GM20431 (cell line): ENCODE measurements around the gene MISP.
"Not testable (repeated sequence)": the region's sequence is repeated elsewhere in the genome, so short reads cannot be mapped to it uniquely, and the experiment has no call there.

Experiments
- in situ Hi-C: fragments of 300-500 bp; cut with MseI, MboI; formaldehyde crosslinking; loops from one replicate; pipeline ENCODE4 v1.15.0; 2020; ENCODE audit warnings: low sequenced_read_pairs; ENCODE audit not compliant: unreplicated experiment

The MISP gene

DNA sequence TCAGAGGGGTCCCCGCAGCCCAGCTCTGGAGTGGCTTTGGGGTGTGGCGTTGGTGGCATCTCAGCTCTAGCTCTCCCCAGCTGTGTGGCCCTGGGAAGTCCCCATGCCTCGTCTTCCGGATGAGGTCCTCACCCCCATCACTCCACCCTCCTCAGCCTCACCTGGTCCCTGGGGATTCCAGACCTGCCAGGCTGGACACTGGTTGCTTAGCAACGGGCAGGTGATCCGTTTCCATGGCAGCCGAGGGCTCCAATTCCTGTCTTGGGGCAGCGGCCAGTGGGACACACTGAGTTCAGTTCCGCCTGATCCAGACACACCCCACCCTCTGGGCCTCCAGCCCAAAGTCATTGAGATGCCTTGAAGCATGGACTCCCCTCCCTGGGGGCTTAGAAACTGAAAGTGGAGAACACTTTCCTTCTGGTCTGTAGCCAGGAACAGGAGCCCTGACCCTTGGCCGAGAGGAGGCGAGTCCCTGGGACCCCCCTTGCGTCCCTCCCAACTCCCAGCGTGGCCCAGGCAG is 7.7 kb upstream of the MISP start:
- in situ Hi-C loops = no loop called here

GRCh38 chr19:745138-745537 is 5.8 kb upstream of the MISP start:
- in situ Hi-C loops = not testable (repeated sequence)

DNA sequence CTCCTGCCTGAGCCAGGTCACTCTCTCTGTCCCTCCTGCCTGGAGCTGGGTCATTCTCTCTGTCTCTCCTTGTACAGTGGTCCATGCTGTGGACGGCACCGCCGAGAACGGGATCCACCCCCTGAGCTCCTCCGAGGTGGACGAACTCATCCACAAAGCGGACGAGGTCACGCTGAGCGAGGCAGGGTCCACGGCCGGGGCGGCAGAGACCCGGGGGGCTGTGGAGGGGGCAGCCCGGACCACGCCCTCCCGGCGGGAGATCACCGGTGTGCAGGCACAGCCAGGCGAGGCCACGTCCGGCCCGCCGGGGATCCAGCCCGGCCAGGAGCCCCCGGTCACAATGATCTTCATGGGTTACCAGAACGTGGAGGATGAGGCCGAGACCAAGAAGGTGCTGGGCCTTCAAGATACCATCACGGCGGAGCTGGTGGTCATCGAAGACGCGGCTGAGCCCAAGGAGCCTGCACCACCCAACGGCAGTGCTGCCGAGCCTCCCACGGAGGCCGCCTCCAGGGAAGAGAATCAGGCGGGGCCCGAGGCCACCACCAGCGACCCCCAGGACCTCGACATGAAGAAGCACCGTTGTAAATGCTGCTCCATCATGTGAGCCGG is 4.6 kb upstream of the MISP start:
- in situ Hi-C loops = no loop called here

GRCh38 chr19:746956-747355 is 4.0 kb upstream of the MISP start:
- in situ Hi-C loops = no loop called here

GRCh38 chr19:747432-748273 is 3.3 kb upstream of the MISP start:
- in situ Hi-C loops = no loop called here

DNA sequence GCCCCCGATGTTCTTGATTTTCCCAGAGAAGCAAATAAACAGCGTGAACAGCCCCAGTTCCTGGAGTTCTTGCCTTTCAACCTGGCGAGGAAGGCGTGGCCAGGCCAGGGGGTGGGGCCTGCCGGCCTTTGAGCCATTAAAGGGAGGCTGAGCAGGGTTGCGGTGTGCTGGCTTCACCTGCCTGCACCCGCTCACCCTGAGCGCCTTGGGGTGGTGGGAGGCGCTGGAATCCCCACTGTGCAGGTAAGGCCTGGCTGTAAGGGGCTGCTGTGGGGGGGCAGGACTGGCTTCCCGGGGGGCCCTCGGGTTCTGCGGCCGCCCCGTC is 2.7 kb upstream of the MISP start:
- in situ Hi-C loops = no loop called here

- in situ Hi-C loops = no loop called here
These were observed 1.1 kb upstream of the MISP start for GRCh38 chr19:749811-750210.

GRCh38 chr19:751501-752341 is 809 bp downstream of the MISP start:
- in situ Hi-C loops = no loop called here

DNA sequence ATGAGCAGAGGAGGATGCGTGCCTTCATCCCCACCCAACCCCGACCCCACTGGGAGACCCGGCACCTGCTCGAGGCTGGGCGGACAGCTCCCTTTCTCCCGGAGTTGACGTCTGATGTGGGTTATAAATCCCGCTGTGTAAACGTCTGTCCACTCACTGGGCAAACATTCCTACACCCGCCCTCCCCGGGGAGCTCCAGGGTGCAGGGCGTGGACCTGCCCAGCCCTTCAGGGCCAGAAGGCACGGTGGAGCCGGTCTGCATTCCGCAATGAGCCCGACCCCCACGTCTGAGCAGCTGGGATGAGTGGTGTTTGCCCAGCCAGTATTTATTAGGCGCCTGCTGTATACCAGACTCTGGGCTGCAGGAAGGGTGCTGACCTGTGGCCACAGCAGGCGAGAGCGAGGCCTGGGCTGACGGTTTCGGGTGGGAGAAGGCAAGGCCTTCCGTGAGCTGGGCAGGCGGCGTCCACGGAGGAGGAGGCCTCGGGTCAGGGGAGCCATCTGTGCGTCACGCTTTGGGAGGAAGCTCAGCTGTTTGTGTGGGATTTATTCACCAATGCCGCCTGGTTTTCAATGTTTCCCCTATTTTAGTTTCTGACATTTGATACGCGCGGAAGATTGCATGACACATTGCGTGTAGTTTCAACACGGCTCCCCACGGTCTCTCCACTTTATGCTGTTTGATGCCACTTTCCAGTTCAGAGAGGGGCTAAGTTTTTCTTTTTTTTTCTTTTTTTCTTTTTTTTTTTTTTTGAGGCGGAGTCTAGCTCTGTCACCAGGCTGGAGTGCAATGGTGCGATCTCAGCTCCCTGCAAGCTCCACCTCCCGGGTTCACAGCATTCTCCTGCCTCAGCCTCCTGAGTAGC is 2.0 kb downstream of the MISP start:
- in situ Hi-C loops = no loop called here

DNA sequence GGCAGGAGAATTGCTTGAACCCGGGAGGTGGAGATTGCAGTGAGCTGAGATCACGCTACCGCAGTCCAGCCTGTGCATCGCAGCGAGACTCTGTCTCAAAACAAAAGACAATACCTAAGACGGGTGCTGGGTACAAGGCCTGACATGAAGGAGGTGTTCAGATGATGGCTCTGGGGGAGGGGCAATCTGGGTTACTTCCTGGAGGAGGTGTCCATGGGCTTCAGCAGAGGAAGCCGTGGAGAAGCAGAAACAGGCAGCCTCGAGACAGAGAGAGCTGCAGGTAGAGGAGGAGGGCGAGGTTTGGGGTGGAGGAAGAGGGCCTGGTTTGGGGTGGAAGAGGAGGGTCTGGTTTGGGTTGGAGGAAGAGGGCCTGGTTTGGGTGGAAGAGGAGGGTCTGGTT is 3.6 kb downstream of the MISP start:
- in situ Hi-C loops = no loop called here

DNA sequence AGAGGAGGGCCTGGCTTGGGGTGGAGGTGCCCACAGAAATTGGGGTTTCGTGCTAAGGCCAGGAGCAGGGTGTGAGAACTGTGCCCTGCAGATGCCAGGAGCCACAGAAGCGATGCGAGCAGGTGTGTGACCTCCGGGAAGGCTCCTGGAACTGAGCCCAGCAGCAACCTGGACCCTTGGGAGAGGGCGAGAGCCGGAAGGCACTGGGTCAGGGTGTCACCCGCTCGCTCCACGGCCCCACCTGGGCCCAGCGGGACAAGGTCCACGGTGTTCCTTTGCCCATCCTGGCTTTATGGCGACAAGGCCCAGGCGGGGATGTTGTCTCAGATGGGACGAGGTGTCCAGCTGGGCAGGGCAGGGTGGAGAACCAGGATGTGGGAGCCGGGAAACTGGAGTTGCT is 4.2 kb downstream of the MISP start:
- in situ Hi-C loops = no loop called here

- in situ Hi-C loops = no loop called here
These were observed 5.3 kb downstream of the MISP start for GRCh38 chr19:756236-756635.

DNA sequence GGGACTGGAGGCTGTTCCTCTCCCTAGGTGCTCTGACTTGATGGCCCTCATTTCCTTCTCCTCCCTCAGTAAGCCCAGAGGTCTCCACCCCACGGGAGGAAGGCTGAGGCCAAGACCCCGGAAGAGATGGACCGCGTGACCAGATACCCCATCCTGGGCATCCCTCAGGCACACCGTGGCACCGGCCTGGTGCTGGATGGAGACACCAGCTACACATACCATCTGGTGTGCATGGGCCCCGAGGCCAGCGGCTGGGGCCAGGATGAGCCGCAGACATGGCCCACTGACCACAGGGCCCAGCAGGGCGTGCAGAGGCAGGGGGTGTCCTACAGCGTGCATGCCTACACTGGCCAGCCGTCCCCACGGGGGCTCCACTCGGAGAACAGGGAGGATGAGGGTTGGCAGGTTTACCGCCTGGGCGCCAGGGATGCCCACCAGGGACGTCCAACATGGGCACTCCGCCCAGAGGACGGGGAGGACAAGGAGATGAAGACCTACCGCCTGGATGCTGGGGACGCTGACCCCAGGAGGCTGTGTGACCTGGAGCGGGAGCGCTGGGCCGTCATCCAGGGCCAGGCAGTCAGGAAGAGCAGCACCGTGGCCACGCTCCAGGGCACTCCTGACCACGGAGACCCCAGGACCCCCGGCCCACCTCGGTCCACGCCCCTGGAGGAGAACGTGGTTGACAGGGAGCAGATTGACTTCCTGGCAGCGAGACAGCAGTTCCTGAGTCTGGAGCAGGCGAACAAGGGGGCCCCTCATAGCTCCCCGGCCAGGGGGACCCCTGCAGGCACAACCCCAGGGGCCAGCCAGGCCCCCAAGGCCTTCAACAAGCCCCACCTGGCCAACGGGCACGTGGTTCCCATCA is 6.1 kb downstream of the MISP start:
- in situ Hi-C loops = no loop called here

GRCh38 chr19:757811-758668 is 7.1 kb downstream of the MISP start:
- in situ Hi-C loops = no loop called here

- in situ Hi-C loops = no loop called here
These were observed 12.3 kb downstream of the MISP start for GRCh38 chr19:763181-763580.

GRCh38 chr19:763869-764268 is 13.0 kb downstream of the MISP start:
- in situ Hi-C loops = no loop called here

DNA sequence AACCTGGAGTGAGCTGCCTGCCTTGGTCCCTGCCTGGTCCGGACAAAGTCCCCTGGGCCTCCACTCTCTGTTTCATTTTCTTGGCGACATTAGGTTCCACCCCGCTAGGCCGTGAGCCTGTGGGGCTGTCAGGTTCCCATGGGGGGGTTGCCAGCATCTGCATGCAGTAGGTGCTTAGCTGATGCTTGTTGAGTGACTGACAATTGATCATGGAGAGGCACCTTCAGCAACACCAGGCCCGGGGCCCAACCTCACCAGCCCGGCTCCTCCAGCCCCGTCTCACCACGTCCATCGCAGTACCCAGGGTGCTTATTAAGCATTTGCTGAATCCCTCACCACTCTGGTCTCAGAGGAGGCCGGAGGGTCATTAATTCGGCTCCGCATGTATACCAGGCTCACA is 13.4 kb downstream of the MISP start:
- in situ Hi-C loops = no loop called here

DNA sequence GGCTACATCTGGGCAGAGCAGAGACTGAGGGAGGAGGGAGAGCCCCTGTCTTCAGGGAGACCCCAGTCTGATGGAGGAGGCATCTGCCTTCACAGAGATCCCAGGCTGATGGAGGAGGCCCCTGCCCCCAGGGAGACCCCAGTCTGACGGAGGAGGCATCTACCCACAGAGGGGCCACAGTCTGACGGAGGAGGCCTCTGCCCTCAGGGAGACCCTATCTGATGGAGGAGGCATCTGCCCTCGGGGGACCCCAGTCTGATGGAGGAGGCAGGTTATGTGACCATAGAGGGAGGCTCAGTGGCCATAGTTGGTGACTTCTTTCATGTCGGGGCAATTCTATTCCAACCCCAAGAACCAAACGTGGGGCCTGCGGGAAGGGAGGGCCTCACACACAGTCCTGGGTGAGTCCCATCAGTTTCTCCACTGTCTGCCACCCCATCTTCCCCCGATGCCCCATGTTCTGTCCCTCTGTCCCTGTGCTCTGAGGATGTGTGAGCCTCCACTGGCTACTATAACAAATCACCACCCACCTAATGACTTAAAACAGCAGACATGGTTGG is 14.3 kb downstream of the MISP start:
- in situ Hi-C loops = no loop called here
